C4-2B (cell line): Measurements from ENCODE around the gene WFDC8.

Experiments
- ZFX ChIP-seq: fragments of 450-650 bp; IDR thresholded peaks from 2 replicates; pipeline ENCODE4 v1.6.1; 2017
- TF ChIP-seq, protein P1 (sequence below): fragments of 450-650 bp; conservative IDR thresholded peaks from 2 replicates; pipeline ENCODE4 v1.5.1; 2017; ENCODE audit warnings: mild to moderate bottlenecking

DNA sequence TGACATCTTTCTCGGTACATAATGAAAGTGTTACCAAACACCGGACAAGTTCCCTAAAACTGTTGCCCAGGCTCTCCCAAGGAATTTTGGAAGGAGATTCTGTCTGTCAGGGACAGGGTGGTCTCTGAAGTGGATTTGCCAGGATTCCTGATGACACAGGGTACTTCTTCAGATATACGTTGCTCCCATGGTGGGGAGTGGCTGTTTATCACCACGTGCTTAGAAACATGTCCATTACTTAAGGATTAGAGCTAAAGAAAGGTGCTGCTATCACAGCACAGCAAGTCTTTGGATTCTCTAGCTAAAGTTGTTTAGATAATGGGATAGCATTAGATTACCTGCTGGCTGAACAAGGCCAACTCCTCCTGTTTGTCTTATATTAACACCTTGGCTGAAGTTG, 70.0 kb downstream of the WFDC8 start:
- TF ChIP-seq, protein P1, sequence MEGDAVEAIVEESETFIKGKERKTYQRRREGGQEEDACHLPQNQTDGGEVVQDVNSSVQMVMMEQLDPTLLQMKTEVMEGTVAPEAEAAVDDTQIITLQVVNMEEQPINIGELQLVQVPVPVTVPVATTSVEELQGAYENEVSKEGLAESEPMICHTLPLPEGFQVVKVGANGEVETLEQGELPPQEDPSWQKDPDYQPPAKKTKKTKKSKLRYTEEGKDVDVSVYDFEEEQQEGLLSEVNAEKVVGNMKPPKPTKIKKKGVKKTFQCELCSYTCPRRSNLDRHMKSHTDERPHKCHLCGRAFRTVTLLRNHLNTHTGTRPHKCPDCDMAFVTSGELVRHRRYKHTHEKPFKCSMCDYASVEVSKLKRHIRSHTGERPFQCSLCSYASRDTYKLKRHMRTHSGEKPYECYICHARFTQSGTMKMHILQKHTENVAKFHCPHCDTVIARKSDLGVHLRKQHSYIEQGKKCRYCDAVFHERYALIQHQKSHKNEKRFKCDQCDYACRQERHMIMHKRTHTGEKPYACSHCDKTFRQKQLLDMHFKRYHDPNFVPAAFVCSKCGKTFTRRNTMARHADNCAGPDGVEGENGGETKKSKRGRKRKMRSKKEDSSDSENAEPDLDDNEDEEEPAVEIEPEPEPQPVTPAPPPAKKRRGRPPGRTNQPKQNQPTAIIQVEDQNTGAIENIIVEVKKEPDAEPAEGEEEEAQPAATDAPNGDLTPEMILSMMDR: no peak
- no peak for TF ChIP-seq ZFX
